WERI-Rb-1 (cell line): ENCODE results near the gene TMEM214.

Experiments
- DNase-seq: peaks from one replicate; pipeline ENCODE4 v3.0.0-alpha.2; 2020
- H3K27ac ChIP-seq: fragments of 250-450 bp; sonication (Bioruptor Pico); 2 replicates; pipeline ENCODE4 v1.5.1; 2020; ENCODE audit warnings: mild to moderate bottlenecking, moderate library complexity
- H3K27me3 ChIP-seq: fragments of 250-450 bp; sonication (Bioruptor Pico); 2 replicates; pipeline ENCODE4 v1.5.1; 2021; ENCODE audit warnings: mild to moderate bottlenecking, low read depth, moderate library complexity; ENCODE audit not compliant: insufficient read depth, severe bottlenecking
- H3K36me3 ChIP-seq: fragments of 250-450 bp; sonication (Bioruptor Pico); 2 replicates; pipeline ENCODE4 v1.5.1; 2020; ENCODE audit warnings: mild to moderate bottlenecking, moderate library complexity
- H3K4me3 ChIP-seq: 2 replicates; pipeline ENCODE4 v1.5.1; 2011; ENCODE audit warnings: low read depth, mild to moderate bottlenecking, control low read depth, low read length
- H3K9me3 ChIP-seq: fragments of 250-450 bp; sonication (Bioruptor Pico); 2 replicates; pipeline ENCODE4 v1.5.1; 2021; ENCODE audit warnings: mild to moderate bottlenecking, moderate library complexity; ENCODE audit not compliant: severe bottlenecking
- CTCF ChIP-seq: IDR thresholded peaks from 2 replicates; pipeline ENCODE4 v1.5.1; 2011; ENCODE audit warnings: low read depth, mild to moderate bottlenecking, control low read depth, inconsistent platforms, low read length

The TMEM214 gene

GRCh38 chr2:27007416-27008374 is 25.1 kb upstream of the TMEM214 start:
- DNase-seq, result no peak
- no peak overlapping the region for H3K27ac ChIP-seq
- H3K9me3 ChIP-seq, result peaks cover 5% of the 10 kb centered on the region
- H3K27me3 ChIP-seq, result no peaks in the 10 kb centered on the region
- TF ChIP-seq CTCF, result no peak
- no peaks in the 10 kb centered on the region for H3K36me3 ChIP-seq
- no peak overlapping the region for H3K4me3 ChIP-seq

GRCh38 chr2:27008678-27009077 is 24.1 kb upstream of the TMEM214 start:
- no peaks in the 10 kb centered on the region for H3K36me3 ChIP-seq
- H3K9me3 ChIP-seq, result peaks cover 5% of the 10 kb centered on the region
- no peak overlapping the region for H3K4me3 ChIP-seq
- no peak overlapping the region for H3K27ac ChIP-seq
- no peaks in the 10 kb centered on the region for H3K27me3 ChIP-seq
- no peak for DNase-seq
- TF ChIP-seq CTCF, result no peak

GRCh38 chr2:27009083-27009482 is 23.7 kb upstream of the TMEM214 start:
- Histone ChIP-seq H3K9me3 (peaks cover 5% of the 10 kb centered on the region), H3K27ac (no peak overlapping the region), H3K27me3 (no peaks in the 10 kb centered on the region), H3K4me3 (no peak overlapping the region), H3K36me3 (no peaks in the 10 kb centered on the region)
- DNase-seq, result no peak
- TF ChIP-seq CTCF, result no peak

GRCh38 chr2:27009716-27010115 is 23.0 kb upstream of the TMEM214 start:
- TF ChIP-seq CTCF, result no peak
- DNase-seq, result no peak

GRCh38 chr2:27010139-27010538 is 22.6 kb upstream of the TMEM214 start:
- DNase-seq, result no peak
- TF ChIP-seq CTCF, result no peak
- Histone ChIP-seq H3K4me3 (no peak overlapping the region), H3K36me3 (no peaks in the 10 kb centered on the region), H3K27ac (no peak overlapping the region), H3K27me3 (no peaks in the 10 kb centered on the region), H3K9me3 (peaks cover 5% of the 10 kb centered on the region)

More at GRCh38 chr2:27009716-27010115, 23.0 kb upstream of the TMEM214 start:
- no peak overlapping the region for H3K27ac ChIP-seq
- H3K4me3 ChIP-seq, result no peak overlapping the region
- H3K36me3 ChIP-seq, result no peaks in the 10 kb centered on the region
- H3K9me3 ChIP-seq, result peaks cover 5% of the 10 kb centered on the region
- H3K27me3 ChIP-seq, result no peaks in the 10 kb centered on the region
